Ectodermal cell (in vitro differentiated cells): ENCODE results near the gene EXOSC10.
"Not testable (repeated sequence)": the region's sequence is repeated elsewhere in the genome, so short reads cannot be mapped to it uniquely, and the experiment has no call there.

Experiments
- H3K27ac ChIP-seq: 2 replicates; pipeline ENCODE4 v1.7.0; 2013; ENCODE audit warnings: mild to moderate bottlenecking, low read depth, low read length; ENCODE audit not compliant: insufficient read depth, poor library complexity, severe bottlenecking
- H3K27me3 ChIP-seq: 2 replicates; pipeline ENCODE4 v1.7.0; 2013; ENCODE audit warnings: mild to moderate bottlenecking, low read length; ENCODE audit not compliant: insufficient read depth, control insufficient read depth, poor library complexity, severe bottlenecking
- H3K36me3 ChIP-seq: one replicate; pipeline ENCODE4 v1.7.0; 2013; ENCODE audit warnings: low read length; ENCODE audit not compliant: control insufficient read depth, insufficient read depth
- H3K4me1 ChIP-seq: one replicate; pipeline ENCODE4 v1.7.0; 2013; ENCODE audit warnings: low read length; ENCODE audit not compliant: control insufficient read depth, insufficient read depth
- H3K4me3 ChIP-seq: 2 replicates; pipeline ENCODE4 v1.7.0; 2013; ENCODE audit warnings: low read depth, low read length, control low read depth; ENCODE audit not compliant: insufficient read depth
- H3K9me3 ChIP-seq: 2 replicates; pipeline ENCODE4 v1.7.0; 2013; ENCODE audit warnings: mild to moderate bottlenecking, low read length, moderate library complexity; ENCODE audit not compliant: control insufficient read depth
- WGBS, 2 experiments: methylation state at CpG; one replicate each; pipeline ENCODE4 v1.1.7; 2013; ENCODE audit warnings: missing lambda C conversion rate in 2 of 2; 5-methylcytosine and 5-hydroxymethylcytosine counted together

Gene EXOSC10

DNA sequence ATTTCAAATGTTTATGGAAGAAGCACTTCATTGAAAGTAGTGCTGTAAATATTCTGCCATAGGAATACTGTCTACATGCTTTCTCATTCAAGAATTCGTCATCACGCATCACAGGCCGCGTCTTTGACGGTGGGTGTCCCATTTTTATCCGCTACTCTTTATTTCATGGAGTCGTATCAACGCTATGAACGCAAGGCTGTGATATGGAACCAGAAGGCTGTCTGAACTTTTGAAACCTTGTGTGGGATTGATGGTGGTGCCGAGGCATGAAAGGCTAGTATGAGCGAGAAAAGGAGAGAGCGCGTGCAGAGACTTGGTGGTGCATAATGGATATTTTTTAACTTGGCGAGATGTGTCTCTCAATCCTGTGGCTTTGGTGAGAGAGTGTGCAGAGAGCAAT is 76.5 kb downstream of the EXOSC10 start:
- Histone ChIP-seq H3K9me3 (no peaks in the 10 kb centered on the region), H3K4me3 (no peak overlapping the region), H3K27ac (no peak overlapping the region), H3K36me3 (peaks cover 51% of the 10 kb centered on the region), H3K27me3 (no peaks in the 10 kb centered on the region), H3K4me1 (no peaks in the 10 kb centered on the region)
- WGBS, 2 experiments, result 97% methylated on average over 14 of the region's 14 CpGs

DNA sequence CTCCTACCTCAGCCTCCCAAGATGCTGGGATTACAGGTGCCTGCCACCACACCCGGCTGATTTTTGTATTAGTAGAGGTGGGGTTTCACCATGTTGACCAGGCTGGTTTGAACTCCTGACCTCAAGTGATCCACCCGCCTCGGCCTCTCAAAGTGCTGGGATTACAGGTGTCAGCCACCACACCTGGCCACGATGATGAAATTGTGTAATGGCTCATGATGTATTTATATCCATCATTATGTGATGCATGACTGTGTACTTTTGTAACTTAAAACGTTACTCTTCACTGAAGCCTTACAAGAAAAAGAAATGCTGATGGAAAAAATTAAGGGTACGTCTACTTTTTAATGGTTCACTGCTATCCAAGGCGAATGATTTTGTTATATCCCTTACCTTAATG is 79.7 kb downstream of the EXOSC10 start:
- Histone ChIP-seq H3K9me3 (no peaks in the 10 kb centered on the region), H3K4me3 (no peak overlapping the region), H3K27me3 (no peaks in the 10 kb centered on the region), H3K36me3 (peaks cover 59% of the 10 kb centered on the region), H3K4me1 (no peaks in the 10 kb centered on the region), H3K27ac (no peak overlapping the region)
- 92 to 94% methylated on average over 7 of the region's 7 CpGs for WGBS, 2 experiments

DNA sequence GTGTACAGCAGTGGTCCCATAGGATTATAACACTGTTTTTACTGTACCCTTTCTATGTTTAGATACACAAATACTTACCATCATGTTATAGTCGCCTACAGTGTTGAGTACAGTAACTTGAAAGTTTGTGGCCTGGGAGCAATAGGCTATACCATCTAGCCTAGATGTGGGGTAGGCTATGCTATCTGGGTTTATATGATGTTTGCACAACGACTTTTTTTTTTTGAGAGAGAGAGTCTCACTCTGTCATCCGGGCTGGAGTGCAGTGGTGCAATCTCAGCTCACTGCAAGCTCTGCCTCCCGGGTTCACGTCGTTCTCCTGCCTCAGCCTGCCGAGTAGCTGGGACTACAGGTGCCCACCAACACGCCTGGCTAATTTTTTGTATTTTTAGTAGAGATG is 80.3 kb downstream of the EXOSC10 start:
- peaks cover 62% of the 10 kb centered on the region for H3K36me3 ChIP-seq
- H3K4me1 ChIP-seq, H3K4me3 ChIP-seq, H3K27me3 ChIP-seq, H3K9me3 ChIP-seq, H3K27ac ChIP-seq: not testable (repeated sequence)
- 94 to 96% methylated on average over 8 of the region's 8 CpGs for WGBS, 2 experiments
